ENCODE measurements around the gene FAM200C. TPM values are rescaled to one million over a fixed set of nuclear protein-coding genes. Genes with fewer than 3 reads are reported as not detected.

The FAM200C gene
- total RNA-seq, 1 experiment from 2014 or later = 5.4 TPM

GRCh38 chr5:160378330-160378729 is 21.5 kb downstream of the FAM200C start (continued):
- TF ChIP-seq PRDM15 (CRISPR knock-in tag; IDR thresholded peaks at IDR 0.05) (no peak), ZNF263 (CRISPR knock-in tag; IDR thresholded peaks at IDR 0.05; ENCODE audit: low read depth) (no peak), RELA (CRISPR knock-in tag; IDR thresholded peaks at IDR 0.05; ENCODE audit: borderline replicate concordance) (no peak), HMGA2 (CRISPR knock-in tag; IDR thresholded peaks at IDR 0.05) (no peak)

GRCh38 chr5:160377651-160378050 is 22.2 kb downstream of the FAM200C start:
- no peak for DNase-seq (ENCODE audit: low spot score)
- no peak overlapping the region for H3K4me3 Mint-ChIP-seq
- peaks cover 8% of the 10 kb centered on the region; the same call in 1 of the 2 replicates for H3K27me3 Mint-ChIP-seq (ENCODE audit: low read depth)
- H3K27ac Mint-ChIP-seq = no peak overlapping the region
- TF ChIP-seq PRDM15 (CRISPR knock-in tag; IDR thresholded peaks at IDR 0.05) (no peak), IRF1 (CRISPR knock-in tag; IDR thresholded peaks at IDR 0.05) (no peak), RORB (CRISPR knock-in tag; IDR thresholded peaks at IDR 0.05) (no peak), EMX1 (CRISPR knock-in tag; IDR thresholded peaks at IDR 0.05) (no peak), IRF2 (CRISPR knock-in tag; IDR thresholded peaks at IDR 0.05; ENCODE audit: borderline replicate concordance, low read depth) (no peak), ZNF532 (CRISPR knock-in tag; IDR thresholded peaks at IDR 0.05; ENCODE audit: borderline replicate concordance) (no peak), TP53 (CRISPR knock-in tag; IDR thresholded peaks at IDR 0.05) (no peak), STAT6 (CRISPR knock-in tag; conservative IDR thresholded peaks at IDR 0.05; ENCODE audit: low read depth) (no peak), E2F1 (CRISPR knock-in tag; IDR thresholded peaks at IDR 0.05) (no peak), SOX15 (CRISPR knock-in tag; IDR thresholded peaks at IDR 0.05) (no peak), PREB (CRISPR knock-in tag; IDR thresholded peaks at IDR 0.05; ENCODE audit: borderline replicate concordance) (no peak), ZNF512 (CRISPR knock-in tag; IDR thresholded peaks at IDR 0.05; ENCODE audit: borderline replicate concordance) (no peak), FOXP1 (CRISPR knock-in tag; IDR thresholded peaks at IDR 0.05; ENCODE audit: borderline replicate concordance) (no peak)
- no peaks in the 10 kb centered on the region for H3K9me3 Mint-ChIP-seq
- peaks cover 8% of the 10 kb centered on the region for H3K4me1 Mint-ChIP-seq
- no peak for ATAC-seq
- no peaks in the 10 kb centered on the region for H3K36me3 Mint-ChIP-seq
- ChIA-PET POLR2A (interaction anchor here (0.6 to 0.9 kb wide), 3 partner anchors 14 to 179 kb away, joined by 3 to 6 read pairs (median 6); no protein-coding TSS in a partner anchor), CTCF (interaction anchor here (0.6 to 1.5 kb wide), 3 partner anchors 13 to 84 kb away, joined by 3 to 10 read pairs (median 3); no protein-coding TSS in a partner anchor)
